ENCODE data around the gene PLXNA4. TPM values are rescaled to one million over a fixed set of nuclear protein-coding genes. Genes with fewer than 3 reads are reported as not detected.

PLXNA4 gene
- total RNA-seq, 1 donor from 2014 or later: 3.3 TPM

- Histone ChIP-seq H3K4me2 (ENCODE audit: low read length) (no peak overlapping the region), H3K9ac (ENCODE audit: low read length) (no peak overlapping the region), H3K4me1 (ENCODE audit: insufficient read depth, low read length) (peaks cover 2% of the 10 kb centered on the region), H3K4me3 (ENCODE audit: insufficient read depth, low read depth, low read length) (no peak overlapping the region), H3K27me3 (ENCODE audit: insufficient read depth, low read length) (no peaks in the 10 kb centered on the region), H2AFZ (ENCODE audit: low read depth, low read length) (no peak overlapping the region), H4K20me1 (ENCODE audit: insufficient read depth, low read length) (peaks cover 9% of the 10 kb centered on the region), H3K36me3 (ENCODE audit: insufficient read depth, low read length) (no peaks in the 10 kb centered on the region), H3K79me2 (ENCODE audit: insufficient read depth, low read length) (no peaks in the 10 kb centered on the region), H3K27ac (ENCODE audit: low read depth, low read length) (no peak overlapping the region), H3K9me3 (ENCODE audit: insufficient read depth, low read depth, low read length) (no peaks in the 10 kb centered on the region)
- Mint-ChIP-seq H3K27ac (ENCODE audit: unreplicated experiment) (no peak overlapping the region), H3K4me1 (ENCODE audit: low read depth, unreplicated experiment) (peaks cover 10% of the 10 kb centered on the region), H3K4me3 (ENCODE audit: unreplicated experiment) (no peak overlapping the region), H3K36me3 (ENCODE audit: low read depth, unreplicated experiment) (no peaks in the 10 kb centered on the region), H3K9me3 (ENCODE audit: unreplicated experiment) (no peaks in the 10 kb centered on the region), H3K27me3 (ENCODE audit: low read depth, unreplicated experiment) (peaks cover 36% of the 10 kb centered on the region)
- TF ChIP-seq, protein P1, sequence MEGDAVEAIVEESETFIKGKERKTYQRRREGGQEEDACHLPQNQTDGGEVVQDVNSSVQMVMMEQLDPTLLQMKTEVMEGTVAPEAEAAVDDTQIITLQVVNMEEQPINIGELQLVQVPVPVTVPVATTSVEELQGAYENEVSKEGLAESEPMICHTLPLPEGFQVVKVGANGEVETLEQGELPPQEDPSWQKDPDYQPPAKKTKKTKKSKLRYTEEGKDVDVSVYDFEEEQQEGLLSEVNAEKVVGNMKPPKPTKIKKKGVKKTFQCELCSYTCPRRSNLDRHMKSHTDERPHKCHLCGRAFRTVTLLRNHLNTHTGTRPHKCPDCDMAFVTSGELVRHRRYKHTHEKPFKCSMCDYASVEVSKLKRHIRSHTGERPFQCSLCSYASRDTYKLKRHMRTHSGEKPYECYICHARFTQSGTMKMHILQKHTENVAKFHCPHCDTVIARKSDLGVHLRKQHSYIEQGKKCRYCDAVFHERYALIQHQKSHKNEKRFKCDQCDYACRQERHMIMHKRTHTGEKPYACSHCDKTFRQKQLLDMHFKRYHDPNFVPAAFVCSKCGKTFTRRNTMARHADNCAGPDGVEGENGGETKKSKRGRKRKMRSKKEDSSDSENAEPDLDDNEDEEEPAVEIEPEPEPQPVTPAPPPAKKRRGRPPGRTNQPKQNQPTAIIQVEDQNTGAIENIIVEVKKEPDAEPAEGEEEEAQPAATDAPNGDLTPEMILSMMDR (IDR thresholded peaks at IDR 0.05; ENCODE audit: insufficient read depth, low read depth, low read length): no peak
- TF ChIP-seq EZH2 (IDR thresholded peaks at IDR 0.05; ENCODE audit: insufficient read depth, low read length): no peak
- no peak for DNase-seq (ENCODE audit: low read depth)
- FAIRE-seq: no peak
These were observed 61.1 kb downstream of the PLXNA4 start for GRCh38 chr7:132515181-132515580.

DNA sequence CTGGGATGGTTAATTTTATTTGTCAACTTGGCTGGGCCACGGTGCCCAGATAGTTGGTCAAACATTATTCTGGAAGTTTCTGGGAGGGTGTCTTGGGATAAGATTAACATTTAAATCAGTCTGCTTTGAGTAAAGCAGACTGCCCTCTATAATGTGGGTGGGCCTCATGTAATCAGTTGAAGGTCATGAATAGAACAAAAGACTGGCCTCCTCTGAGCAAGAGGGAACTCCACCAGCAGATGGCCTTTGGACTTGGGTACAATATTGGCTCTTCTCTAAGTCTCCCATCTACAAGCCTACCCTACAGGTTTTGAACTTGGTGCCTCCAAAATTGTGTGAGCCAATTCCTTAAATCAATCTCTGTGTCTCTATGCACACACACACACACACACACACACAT lies 61.8 kb downstream of the PLXNA4 start:
- no peak for TF ChIP-seq EZH2 (IDR thresholded peaks at IDR 0.05; ENCODE audit: insufficient read depth, low read length)
- TF ChIP-seq, protein P1 (IDR thresholded peaks at IDR 0.05; ENCODE audit: insufficient read depth, low read depth, low read length): no peak

DNA sequence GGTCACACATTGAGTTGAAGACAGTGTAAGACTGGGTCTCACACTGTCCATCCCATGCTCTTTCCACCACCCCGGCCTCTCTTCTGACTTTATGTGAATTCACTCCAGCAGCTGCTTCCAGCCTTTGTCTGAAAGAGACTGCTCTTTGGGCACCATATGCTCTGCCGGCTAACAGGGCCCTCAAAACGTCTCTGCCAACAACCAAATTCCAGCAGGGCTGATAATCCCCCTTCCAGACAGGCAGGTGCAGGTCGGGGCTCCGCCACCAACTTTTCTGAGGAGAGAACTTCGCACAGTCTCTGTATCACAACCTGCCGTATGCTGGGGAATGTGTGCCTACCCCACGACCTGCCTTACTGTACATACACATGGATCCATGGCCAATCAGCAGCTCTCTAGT lies 64.3 kb downstream of the PLXNA4 start:
- no peak overlapping the region for H3K4me2 ChIP-seq (ENCODE audit: low read length)
- Mint-ChIP-seq H3K36me3 (ENCODE audit: low read depth, unreplicated experiment) (no peaks in the 10 kb centered on the region), H3K4me3 (ENCODE audit: unreplicated experiment) (no peak overlapping the region), H3K27ac (ENCODE audit: unreplicated experiment) (no peak overlapping the region), H3K27me3 (ENCODE audit: low read depth, unreplicated experiment) (peaks cover 42% of the 10 kb centered on the region), H3K9me3 (ENCODE audit: unreplicated experiment) (no peaks in the 10 kb centered on the region), H3K4me1 (ENCODE audit: low read depth, unreplicated experiment) (peaks cover 8% of the 10 kb centered on the region)
- H3K4me1 ChIP-seq (ENCODE audit: insufficient read depth, low read length): peaks cover 2% of the 10 kb centered on the region
- H3K9me3 ChIP-seq (ENCODE audit: insufficient read depth, low read depth, low read length): no peaks in the 10 kb centered on the region
- H3K36me3 ChIP-seq (ENCODE audit: insufficient read depth, low read length): no peaks in the 10 kb centered on the region
- no peak for FAIRE-seq
- H2AFZ ChIP-seq (ENCODE audit: low read depth, low read length): no peak overlapping the region
- H3K79me2 ChIP-seq (ENCODE audit: insufficient read depth, low read length): no peaks in the 10 kb centered on the region
- no peak for TF ChIP-seq EZH2 (IDR thresholded peaks at IDR 0.05; ENCODE audit: insufficient read depth, low read length)
- TF ChIP-seq, protein P1 (IDR thresholded peaks at IDR 0.05; ENCODE audit: insufficient read depth, low read depth, low read length): no peak
- H3K9ac ChIP-seq (ENCODE audit: low read length): no peak overlapping the region
- H3K4me3 ChIP-seq (ENCODE audit: insufficient read depth, low read depth, low read length): no peak overlapping the region
- peaks cover 9% of the 10 kb centered on the region for H4K20me1 ChIP-seq (ENCODE audit: insufficient read depth, low read length)
- no peaks in the 10 kb centered on the region for H3K27me3 ChIP-seq (ENCODE audit: insufficient read depth, low read length)
- no peak overlapping the region for H3K27ac ChIP-seq (ENCODE audit: low read depth, low read length)
- DNase-seq (ENCODE audit: low read depth): no peak

More for the DNA sequence above, 61.8 kb downstream of the PLXNA4 start:
- no peaks in the 10 kb centered on the region for H3K27me3 ChIP-seq (ENCODE audit: insufficient read depth, low read length)
- no peaks in the 10 kb centered on the region for H3K36me3 ChIP-seq (ENCODE audit: insufficient read depth, low read length)
- peaks cover 9% of the 10 kb centered on the region for H4K20me1 ChIP-seq (ENCODE audit: insufficient read depth, low read length)
- peaks cover 2% of the 10 kb centered on the region for H3K4me1 ChIP-seq (ENCODE audit: insufficient read depth, low read length)
- H3K36me3 Mint-ChIP-seq (ENCODE audit: low read depth, unreplicated experiment): no peaks in the 10 kb centered on the region
- H3K27me3 Mint-ChIP-seq (ENCODE audit: low read depth, unreplicated experiment): peaks cover 41% of the 10 kb centered on the region
- H3K79me2 ChIP-seq (ENCODE audit: insufficient read depth, low read length): no peaks in the 10 kb centered on the region
- H3K9me3 Mint-ChIP-seq (ENCODE audit: unreplicated experiment): no peaks in the 10 kb centered on the region
- no peak overlapping the region for H2AFZ ChIP-seq (ENCODE audit: low read depth, low read length)
- no peak for DNase-seq (ENCODE audit: low read depth)
- no peak overlapping the region for H3K4me3 ChIP-seq (ENCODE audit: insufficient read depth, low read depth, low read length)
- peaks cover 8% of the 10 kb centered on the region for H3K4me1 Mint-ChIP-seq (ENCODE audit: low read depth, unreplicated experiment)
- H3K27ac Mint-ChIP-seq (ENCODE audit: unreplicated experiment): no peak overlapping the region
- H3K9ac ChIP-seq (ENCODE audit: low read length): no peak overlapping the region
- H3K9me3 ChIP-seq (ENCODE audit: insufficient read depth, low read depth, low read length): no peaks in the 10 kb centered on the region
- no peak overlapping the region for H3K4me2 ChIP-seq (ENCODE audit: low read length)
- no peak for FAIRE-seq
- no peak overlapping the region for H3K4me3 Mint-ChIP-seq (ENCODE audit: unreplicated experiment)
- H3K27ac ChIP-seq (ENCODE audit: low read depth, low read length): no peak overlapping the region

Measured in astrocyte (in vitro differentiated cells and primary cell).